HG03108 (cell line): ENCODE data around the gene KANK4.
"Not testable (repeated sequence)": the region's sequence is repeated elsewhere in the genome, so short reads cannot be mapped to it uniquely, and the experiment has no call there.

Experiments
- ATAC-seq: cut with Tn5 transposase; IDR thresholded peaks from one replicate; pipeline ENCODE4 v1.9.1; 2021; ENCODE audit warnings: moderate library complexity; ENCODE audit not compliant: unreplicated experiment

KANK4 gene

GRCh38 chr1:62241371-62242131 lies 77.7 kb downstream of the KANK4 start:
- no peak for ATAC-seq

GRCh38 chr1:62240651-62241370 lies 78.4 kb downstream of the KANK4 start:
- ATAC-seq: no peak

GRCh38 chr1:62239652-62240403 lies 79.4 kb downstream of the KANK4 start:
- ATAC-seq: not testable (repeated sequence)

- no peak for ATAC-seq
Observed at GRCh38 chr1:62238507-62238906, 80.7 kb downstream of the KANK4 start.

GRCh38 chr1:62237950-62238374 lies 81.3 kb downstream of the KANK4 start:
- ATAC-seq: no peak

GRCh38 chr1:62237361-62237760 lies 81.9 kb downstream of the KANK4 start:
- ATAC-seq: no peak

- ATAC-seq: no peak
Observed at GRCh38 chr1:62235576-62235975, 83.7 kb downstream of the KANK4 start.

- ATAC-seq: no peak
Observed at GRCh38 chr1:62234688-62235087, 84.5 kb downstream of the KANK4 start.

GRCh38 chr1:62233926-62234450 lies 85.2 kb downstream of the KANK4 start:
- ATAC-seq: no peak

GRCh38 chr1:62232871-62233278 lies 86.4 kb downstream of the KANK4 start:
- ATAC-seq: no peak

- no peak for ATAC-seq
Observed at GRCh38 chr1:62230718-62231117, 88.5 kb downstream of the KANK4 start.

GRCh38 chr1:62229932-62230331 lies 89.3 kb downstream of the KANK4 start:
- no peak for ATAC-seq

GRCh38 chr1:62229468-62229867 lies 89.8 kb downstream of the KANK4 start:
- ATAC-seq: no peak

GRCh38 chr1:62228883-62229187 lies 90.4 kb downstream of the KANK4 start:
- no peak for ATAC-seq

- no peak for ATAC-seq
Observed at GRCh38 chr1:62228136-62228882, 90.9 kb downstream of the KANK4 start.

GRCh38 chr1:62227496-62227895 lies 91.7 kb downstream of the KANK4 start:
- no peak for ATAC-seq

- no peak for ATAC-seq
Observed at GRCh38 chr1:62224182-62224581, 95.1 kb downstream of the KANK4 start.

- ATAC-seq: no peak
Observed at GRCh38 chr1:62222321-62222720, 96.9 kb downstream of the KANK4 start.

GRCh38 chr1:62221171-62221570 lies 98.1 kb downstream of the KANK4 start:
- no peak for ATAC-seq

GRCh38 chr1:62220456-62220855 lies 98.8 kb downstream of the KANK4 start:
- not testable (repeated sequence) for ATAC-seq

- ATAC-seq: no peak
Observed at GRCh38 chr1:62218604-62219003, 100.6 kb downstream of the KANK4 start.
